HG03558 (cell line): ENCODE results near the gene ATP9B.
"Not testable (repeated sequence)": the region's sequence is repeated elsewhere in the genome, so short reads cannot be mapped to it uniquely, and the experiment has no call there.

Experiments used
- ATAC-seq: cut with Tn5 transposase; IDR thresholded peaks from one replicate; pipeline ENCODE4 v1.9.1; 2021; ENCODE audit warnings: moderate number of reproducible peaks; ENCODE audit not compliant: unreplicated experiment; ENCODE audit errors: extremely low read depth

ATP9B gene

DNA sequence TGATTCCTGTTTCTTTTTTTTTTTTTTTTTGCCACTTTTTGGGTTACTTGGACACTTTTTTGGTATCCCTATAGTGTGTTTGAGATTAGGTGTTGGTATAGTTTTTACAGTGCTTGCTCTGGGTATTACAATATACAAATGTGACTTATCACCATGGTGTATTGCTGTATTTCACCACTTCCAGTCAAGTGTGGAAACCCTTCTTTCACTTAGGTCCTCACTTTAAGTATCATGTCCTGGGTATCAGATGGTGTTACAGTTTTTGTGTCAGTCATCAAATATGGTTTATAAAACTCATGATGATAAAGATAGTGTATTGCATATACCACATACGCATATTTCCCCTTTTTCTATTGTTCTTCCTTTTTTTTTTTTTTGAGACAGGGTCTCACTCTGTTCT, 1.8 kb downstream of the ATP9B start:
- no peak for ATAC-seq

DNA sequence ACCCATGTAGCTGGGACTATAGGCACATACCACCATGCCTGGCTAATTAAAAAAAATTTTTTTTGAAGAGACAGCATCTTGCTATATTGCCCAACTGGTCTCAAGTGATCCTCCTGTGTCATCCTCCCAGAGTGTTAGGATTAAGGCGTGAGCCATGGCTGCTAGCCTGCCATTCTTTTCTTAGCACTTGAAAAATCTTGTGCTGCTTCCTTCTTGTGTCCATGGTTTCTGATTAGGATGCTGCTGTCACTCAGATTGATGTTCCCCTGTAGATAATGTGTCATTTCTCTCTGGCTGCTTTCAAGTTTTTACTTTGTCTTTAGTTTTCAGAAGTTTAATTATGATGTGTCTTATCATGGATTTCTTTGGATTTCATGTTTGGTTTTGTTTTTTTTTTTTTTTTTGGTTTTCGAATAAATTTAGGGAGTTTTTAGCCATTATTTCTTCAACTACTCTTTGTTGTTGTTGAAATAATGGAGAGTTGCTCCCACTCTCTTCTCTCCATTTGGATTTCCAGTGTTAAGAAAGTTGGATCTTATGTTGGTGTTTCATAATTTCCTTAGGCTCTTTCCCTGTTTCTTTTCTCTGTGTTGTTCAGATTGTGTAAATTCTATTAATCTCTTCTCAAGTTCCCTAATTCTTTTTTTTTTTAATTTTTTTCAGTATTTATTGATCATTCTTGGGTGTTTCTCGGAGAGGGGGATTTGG, 2.5 kb downstream of the ATP9B start:
- ATAC-seq = no peak

DNA sequence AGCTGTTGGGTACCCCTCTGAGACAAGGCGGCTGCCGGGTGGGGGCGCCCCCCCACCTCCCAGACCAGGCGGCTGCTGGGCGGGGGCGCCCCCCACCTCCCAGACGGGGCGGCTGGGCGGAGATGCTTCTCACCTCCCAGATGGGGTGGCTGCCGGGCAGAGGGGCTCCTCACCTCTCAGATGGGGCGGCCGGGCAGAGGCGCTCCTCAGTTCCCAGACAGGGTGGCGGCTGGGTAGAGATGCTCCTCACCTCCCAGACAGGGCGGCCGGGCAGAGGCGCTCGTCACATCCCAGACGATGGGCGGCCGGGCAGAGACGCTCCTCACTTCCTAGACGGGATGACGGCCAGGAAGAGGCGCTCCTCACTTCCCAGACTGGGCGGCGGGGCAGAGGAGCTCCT, 3.5 kb downstream of the ATP9B start:
- not testable (repeated sequence) for ATAC-seq

DNA sequence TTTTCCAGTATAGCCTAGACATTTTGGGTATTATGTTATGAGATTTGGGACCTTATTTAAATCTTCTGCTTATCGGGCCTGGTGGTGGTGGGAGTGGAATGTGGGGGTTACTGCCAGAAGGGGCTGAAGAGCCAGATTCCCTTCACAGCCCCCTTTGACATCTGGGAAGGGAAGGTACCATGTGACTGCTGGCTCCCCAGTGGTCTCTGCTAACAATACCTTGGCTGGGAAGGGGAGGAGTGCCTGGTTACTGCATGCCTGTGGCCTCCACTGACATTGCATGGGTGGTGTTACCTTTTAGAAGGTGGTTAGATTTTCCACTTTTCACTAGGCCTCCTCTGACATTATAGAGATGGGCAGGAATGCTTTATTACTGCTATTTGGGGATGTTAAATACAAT, 8.0 kb downstream of the ATP9B start:
- ATAC-seq = no peak

DNA sequence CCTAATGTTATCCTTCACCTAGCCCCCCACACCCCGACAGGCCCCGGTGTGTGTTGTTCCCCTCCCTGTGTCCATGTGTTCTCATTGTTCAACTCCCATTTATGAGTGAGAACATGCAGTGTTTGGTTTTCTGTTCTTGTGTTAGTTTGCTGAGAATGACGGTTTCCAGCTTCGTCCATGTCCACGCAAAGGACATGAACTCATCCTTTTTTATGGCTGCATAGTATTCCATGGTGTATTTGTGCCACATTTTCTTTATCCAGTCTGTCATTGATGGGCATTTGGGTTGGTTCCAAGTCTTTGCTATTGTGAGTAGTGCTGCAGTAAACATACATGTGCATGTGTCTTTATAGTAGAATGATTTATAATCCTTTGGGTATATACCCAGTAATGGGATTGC, 9.6 kb downstream of the ATP9B start:
- not testable (repeated sequence) for ATAC-seq

GRCh38 chr18:79092874-79093273, 23.7 kb downstream of the ATP9B start:
- no peak for ATAC-seq

DNA sequence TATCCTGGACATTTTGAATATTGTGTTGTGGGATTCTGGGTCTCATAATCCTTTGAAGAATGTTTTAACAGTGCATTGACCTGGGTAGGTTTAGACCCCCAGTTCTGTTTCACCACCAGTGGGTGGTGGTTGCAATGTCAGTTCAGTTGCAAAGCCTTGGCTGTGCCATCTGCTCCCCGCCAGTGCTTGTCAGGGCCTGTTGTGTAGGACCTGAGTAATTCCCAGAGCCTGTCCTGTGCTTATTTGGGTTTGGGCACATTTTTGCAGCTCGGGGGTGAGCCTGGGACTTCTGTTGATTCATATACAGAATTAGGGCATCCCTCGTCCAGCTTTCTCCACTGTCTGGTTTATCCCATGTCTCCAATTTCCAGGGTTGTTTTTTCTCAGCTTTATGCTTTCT, 24.8 kb downstream of the ATP9B start:
- ATAC-seq = no peak

DNA sequence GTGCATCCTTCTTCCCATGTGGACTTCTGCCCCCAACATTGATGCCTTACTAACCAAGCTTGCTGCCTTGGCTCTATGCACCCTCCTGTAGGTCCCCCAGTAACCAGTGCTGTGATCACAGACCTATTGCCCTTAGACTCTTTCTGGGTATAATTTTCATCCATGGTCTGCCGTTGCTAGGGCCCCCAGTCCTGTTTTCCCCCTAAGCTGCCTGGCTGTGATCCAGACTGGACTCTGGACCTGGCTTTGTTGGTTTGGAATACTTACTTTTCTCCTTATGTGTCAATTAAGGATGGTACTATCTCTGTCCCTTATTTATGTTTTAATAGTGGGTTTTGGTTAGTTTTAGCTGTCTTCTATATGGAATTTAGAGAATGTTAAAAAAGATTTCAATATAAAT, 26.0 kb downstream of the ATP9B start:
- no peak for ATAC-seq

DNA sequence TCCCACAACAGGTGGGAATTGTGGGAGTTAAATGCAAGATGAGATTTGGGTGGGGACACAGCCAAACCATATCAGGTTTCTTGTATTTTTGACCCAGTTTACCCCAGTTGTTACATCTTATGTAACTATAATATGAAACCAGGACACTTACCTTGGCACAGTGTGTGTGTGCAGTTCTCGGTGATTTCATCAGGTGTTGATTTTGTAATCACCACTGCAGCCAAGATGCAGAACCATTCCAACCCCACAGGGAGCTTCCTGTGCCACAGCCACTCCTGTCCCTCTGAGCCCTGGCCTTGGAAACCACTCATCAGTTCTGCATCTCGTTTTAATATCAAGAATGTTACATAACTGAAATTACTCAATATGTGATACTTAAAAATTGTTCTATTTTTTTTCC, 31.8 kb downstream of the ATP9B start:
- no peak for ATAC-seq

GRCh38 chr18:79102886-79103285, 33.7 kb downstream of the ATP9B start:
- no peak for ATAC-seq

DNA sequence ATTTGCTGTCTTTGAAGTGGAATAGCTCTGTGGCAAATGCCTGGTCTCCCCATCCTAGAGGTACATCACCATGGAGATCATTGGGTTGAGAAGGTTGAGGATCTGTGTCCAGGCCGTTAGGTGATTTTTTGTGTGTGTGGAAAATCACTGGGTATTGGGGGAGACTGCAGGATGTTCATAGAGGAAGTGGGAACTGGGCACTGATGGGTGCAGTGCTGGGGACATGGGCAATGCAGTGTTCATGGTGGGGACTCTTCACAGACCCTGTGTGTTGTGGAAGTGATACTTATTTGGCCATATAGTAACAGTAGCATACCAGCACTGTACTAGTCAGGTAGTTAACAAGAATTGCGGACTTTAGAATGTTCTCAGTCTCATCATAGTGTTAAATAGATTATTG, 34.9 kb downstream of the ATP9B start:
- ATAC-seq = no peak

DNA sequence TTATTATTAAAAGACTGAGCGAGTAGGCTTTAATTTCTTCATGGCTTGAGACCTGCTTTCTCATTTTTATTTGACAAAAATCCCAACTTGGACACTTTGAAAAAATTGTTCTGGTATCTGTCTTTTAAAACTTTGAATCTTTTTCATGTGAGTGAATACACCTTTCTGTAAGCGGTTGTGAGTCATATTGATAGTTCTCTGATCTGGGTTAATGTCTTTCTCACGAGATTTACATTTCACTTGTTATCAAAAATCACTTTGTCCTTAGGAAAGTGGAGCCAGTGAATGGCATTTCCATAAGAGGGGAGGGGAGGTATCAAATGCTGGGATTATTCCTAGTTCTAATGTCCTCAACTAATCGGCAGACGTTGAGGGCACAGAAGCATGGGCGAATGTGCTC, 36.3 kb downstream of the ATP9B start:
- ATAC-seq = no peak

- no peak for ATAC-seq
Measured at GRCh38 chr18:79106084-79106483, 36.9 kb downstream of the ATP9B start.

- ATAC-seq = no peak
Measured at GRCh38 chr18:79107886-79108285, 38.7 kb downstream of the ATP9B start.

DNA sequence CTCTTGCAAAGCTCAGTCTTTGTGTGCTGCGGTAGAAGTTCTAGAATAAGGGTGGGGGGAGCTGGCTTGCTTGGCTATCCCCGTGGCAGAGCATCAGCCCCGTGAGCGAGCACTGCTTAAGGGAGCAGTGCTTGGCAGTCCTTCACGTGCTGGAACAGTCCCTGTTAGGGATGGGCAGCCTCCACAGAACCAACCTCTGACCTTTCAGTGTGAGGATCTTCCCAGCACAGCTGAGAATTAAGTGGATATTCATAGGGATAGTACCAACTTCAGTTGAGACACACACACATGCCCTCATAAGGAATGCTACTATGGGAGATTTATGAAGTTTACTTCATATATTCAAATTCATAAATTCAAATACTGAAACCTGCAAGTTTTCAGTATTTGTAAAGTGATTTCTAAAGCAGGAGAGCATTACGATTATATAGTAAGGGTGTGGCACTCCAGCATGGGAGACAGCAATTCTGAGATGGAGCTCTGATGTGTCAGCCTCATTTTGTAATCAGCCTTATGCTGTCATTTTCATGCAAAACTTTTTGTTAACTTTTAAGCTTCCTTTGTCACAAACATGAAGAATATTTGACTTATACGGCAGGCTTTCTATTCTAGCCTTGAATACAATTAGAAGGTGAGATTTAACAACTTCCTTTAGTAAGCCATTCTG, 39.5 kb downstream of the ATP9B start:
- no peak for ATAC-seq

GRCh38 chr18:79111483-79111882, 42.3 kb downstream of the ATP9B start:
- no peak for ATAC-seq

GRCh38 chr18:79117385-79117784, 48.2 kb downstream of the ATP9B start:
- ATAC-seq = no peak

- no peak for ATAC-seq
Measured at GRCh38 chr18:79117788-79118187, 48.6 kb downstream of the ATP9B start.

DNA sequence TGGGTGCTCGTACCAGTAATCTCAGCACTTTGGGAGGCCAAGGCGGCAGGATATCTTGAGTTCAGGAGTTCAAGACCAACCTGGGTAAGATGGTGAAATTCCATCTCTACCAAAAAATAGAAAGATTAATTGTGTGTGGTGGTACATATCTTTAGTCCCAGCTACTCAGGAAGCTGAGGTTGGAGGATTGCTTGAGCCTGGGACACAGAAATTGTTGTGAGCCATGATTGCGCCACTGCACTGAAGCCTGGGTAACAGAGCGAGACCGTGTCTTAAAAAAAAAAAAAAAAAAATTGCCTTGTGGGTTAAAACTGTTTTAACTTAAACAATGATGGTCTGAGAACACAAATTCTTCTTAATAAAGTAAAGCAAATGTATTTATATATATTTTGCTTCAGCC, 49.6 kb downstream of the ATP9B start:
- ATAC-seq = no peak

DNA sequence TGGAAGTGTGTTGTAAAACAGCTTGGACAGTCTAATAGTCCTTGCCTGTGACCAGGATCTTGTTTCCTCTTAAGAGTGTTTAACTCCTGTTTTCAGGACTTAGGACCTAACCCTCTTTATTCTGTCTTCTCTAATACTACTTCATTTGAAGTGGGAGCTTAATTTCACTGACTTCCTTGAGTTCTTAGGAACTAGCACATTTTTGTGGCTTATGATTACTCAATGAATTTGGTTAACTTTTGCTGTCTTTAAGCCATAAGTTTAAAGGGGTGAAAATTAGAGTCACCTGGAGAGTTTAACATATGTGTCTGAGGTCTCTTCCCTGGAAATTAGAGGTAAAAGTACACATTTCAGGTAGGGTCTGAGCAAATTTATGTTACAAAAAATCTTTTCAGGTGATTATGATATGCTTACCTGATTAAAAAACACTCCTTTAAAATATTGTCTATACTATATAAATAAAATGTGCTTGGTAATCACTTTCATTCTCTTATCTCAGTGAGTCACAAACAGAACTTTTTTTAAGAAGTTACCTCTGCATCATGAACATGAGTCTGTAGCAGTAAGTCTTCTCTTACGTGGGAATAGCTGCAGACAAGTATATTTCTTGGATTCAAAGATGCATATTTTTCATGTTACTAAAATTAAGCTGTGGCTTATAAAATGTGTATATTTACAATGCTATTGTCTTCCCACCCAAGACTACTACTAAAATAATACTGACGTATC, 52.7 kb downstream of the ATP9B start:
- ATAC-seq = no peak

DNA sequence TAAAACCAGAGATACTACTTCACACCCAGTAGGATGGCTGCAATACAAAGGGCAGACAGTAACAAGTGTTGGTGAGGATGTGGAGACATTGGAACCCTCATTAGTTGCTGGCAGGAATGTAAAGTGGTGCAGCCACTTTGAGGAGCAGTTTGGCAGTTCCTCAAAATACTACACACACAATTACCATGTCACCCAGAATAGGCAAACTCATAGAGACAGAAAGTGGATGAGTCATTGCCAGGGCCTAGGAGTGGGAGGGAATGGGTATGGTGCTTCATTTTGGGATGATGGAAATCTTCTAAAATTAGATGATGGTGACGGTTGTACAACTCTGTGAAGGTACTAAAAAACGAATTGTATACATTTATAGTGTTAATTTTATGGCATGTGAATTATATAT, 54.8 kb downstream of the ATP9B start:
- ATAC-seq = no peak

GRCh38 chr18:79129120-79129519, 59.9 kb downstream of the ATP9B start:
- ATAC-seq = no peak
